Stimulated activated CD4-positive, alpha-beta T cell treated with anti-CD3 and anti-CD28 coated beads, Interleukin-15, amount 100 ng/mL, for 1 hour (primary cell): ENCODE data around the gene OLFML1.
"Not testable (repeated sequence)": the region's sequence is repeated elsewhere in the genome, so short reads cannot be mapped to it uniquely, and the experiment has no call there.

Source experiments
- DNase-seq, 2 donors: peaks; one replicate each; pipeline ENCODE4 v3.0.0-alpha.2; 2020; ENCODE audit warnings: low read depth in 1 of 2, low spot score in 1 of 2

Gene OLFML1

GRCh38 chr11:7511401-7511800 lies 26.1 kb downstream of the OLFML1 start:
- no peak for DNase-seq

DNA sequence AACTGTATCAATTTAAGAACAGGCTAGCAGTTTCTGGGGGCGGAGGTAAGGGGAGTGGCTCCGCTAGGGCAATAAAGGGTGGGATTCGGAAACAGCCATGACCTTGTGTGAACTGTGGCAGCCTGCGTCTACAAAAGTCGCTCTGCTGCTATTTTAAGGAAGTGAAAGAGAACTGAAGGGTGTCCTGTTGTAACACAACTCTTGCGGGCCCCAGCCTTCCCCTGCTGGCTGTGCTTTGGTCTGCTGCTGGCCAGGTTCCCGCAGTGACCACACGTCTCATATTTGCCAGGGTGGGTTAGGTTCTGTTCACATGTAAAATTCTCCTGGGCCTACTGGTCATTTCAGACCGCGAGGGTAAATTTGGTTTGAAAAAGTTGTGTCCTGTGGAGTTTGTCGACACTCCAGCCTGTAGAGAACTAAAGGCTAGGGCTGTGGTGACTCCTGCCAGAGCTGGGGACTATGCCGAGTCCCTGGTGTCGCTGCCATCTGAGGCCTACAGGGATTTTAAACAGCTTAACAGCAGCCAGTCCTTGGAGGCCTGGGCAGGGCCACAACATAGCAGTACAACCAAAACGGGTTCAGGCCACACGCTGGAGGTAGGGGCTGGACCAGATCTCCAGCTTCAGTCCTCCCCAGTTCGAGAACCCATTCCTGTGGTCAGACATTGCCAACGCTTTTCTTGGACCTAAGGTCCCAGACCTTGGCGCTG lies 27.4 kb downstream of the OLFML1 start:
- no peak for DNase-seq

DNA sequence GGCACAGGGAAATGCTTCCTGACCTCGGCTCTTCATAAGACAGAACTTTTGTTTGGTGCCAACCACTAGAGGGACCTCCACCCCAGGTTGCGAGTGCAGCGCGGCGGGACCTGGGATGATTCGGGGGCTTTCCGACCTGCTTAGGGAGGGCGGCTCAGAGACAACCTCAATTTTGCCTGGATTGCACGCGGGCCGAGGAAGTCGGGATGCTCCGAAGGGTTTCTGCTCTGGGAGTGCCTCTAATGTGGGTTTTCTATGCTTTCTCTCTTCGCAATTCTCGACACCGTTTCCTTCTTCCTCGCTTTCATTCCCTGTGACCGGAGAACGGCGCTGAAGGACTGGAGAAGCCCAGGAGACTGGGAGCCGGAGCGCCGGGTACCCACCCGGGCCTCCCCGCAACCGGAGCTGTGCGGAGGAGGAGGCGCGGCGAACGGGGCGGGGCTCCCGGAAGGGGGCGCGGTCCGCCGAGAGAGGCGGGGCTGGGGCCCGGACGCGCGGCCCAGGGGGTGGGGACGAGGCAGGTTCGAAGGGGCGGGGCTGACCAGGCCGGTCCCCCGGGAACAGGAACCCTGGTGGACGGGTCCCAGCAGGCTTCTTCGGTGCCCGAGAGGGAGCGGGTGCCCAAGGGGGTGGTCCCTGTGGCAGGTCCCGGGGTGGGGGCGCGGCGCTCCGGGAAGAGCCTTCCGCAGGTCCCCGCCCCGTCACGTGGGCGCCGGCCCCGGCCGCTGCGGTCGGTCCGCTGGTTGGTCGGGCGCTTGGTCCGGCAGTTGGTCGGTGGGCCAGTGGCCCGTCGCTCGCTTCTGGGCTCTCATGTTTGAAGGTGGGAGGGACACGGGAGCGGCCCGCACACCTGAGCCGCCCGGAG lies 28.2 kb downstream of the OLFML1 start, which contains the start of gene PPFIBP2:
Gene PPFIBP2 (plus strand): TSS at position 766 of the 865 bp plus-strand sequence. CDS start 35,477 bp downstream, outside the sequence.
- DNase-seq = peak; percentile 71 to 83

- no peak for DNase-seq
These were observed 28.8 kb downstream of the OLFML1 start for GRCh38 chr11:7514099-7514591.

GRCh38 chr11:7515447-7515886 lies 30.2 kb downstream of the OLFML1 start:
- DNase-seq = no peak

GRCh38 chr11:7516475-7516874 lies 31.2 kb downstream of the OLFML1 start:
- no peak for DNase-seq

- DNase-seq = not testable (repeated sequence)
These were observed 32.4 kb downstream of the OLFML1 start for GRCh38 chr11:7517743-7518142.

- DNase-seq = no peak
These were observed 33.7 kb downstream of the OLFML1 start for GRCh38 chr11:7518811-7519562.

- DNase-seq = no peak
These were observed 35.0 kb downstream of the OLFML1 start for GRCh38 chr11:7520011-7520942.

DNA sequence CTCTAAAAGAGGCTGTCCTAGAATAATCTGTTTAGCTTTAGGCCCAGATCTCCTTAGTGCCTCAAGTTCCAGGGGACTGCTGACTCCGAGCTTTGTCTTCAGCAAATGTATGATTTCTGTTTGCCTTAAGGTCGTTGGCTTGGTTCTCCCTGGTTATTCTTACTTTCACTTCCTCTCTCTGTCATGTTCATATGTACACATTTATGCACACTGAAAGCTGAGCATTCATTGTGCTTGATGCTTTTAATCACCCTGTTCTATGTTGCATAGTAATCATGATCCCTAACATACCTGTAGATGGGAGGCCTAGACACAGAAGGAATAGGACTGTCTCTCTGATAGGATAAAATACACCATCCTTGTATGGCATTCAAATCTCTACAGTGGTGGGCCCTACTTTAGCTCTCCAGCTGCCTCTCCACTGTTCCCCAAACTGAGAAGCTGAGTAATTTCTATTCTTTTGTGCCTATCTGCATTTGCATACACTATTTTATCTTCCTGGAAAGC lies 35.7 kb downstream of the OLFML1 start:
- no peak for DNase-seq

- DNase-seq = no peak
These were observed 36.8 kb downstream of the OLFML1 start for GRCh38 chr11:7522121-7522520.

DNA sequence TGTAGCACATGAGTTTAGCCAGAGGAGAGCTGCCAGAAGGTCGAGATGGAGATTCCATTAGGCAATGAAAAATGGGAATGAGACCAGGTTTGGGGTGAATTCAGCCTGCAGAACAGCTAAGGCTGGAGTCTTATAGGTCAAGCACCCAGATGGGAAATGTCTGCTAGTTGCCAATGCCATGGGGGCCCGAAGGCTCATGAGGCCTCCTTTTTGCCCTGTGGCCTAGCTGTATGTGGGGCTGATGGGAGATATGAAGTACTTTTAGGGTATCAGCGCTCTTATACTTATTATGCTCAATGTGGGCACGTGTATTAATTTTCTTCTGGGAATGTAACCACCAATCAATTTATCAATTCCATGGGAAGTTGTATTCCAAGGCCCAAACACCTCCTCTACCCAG lies 37.2 kb downstream of the OLFML1 start:
- no peak for DNase-seq

DNA sequence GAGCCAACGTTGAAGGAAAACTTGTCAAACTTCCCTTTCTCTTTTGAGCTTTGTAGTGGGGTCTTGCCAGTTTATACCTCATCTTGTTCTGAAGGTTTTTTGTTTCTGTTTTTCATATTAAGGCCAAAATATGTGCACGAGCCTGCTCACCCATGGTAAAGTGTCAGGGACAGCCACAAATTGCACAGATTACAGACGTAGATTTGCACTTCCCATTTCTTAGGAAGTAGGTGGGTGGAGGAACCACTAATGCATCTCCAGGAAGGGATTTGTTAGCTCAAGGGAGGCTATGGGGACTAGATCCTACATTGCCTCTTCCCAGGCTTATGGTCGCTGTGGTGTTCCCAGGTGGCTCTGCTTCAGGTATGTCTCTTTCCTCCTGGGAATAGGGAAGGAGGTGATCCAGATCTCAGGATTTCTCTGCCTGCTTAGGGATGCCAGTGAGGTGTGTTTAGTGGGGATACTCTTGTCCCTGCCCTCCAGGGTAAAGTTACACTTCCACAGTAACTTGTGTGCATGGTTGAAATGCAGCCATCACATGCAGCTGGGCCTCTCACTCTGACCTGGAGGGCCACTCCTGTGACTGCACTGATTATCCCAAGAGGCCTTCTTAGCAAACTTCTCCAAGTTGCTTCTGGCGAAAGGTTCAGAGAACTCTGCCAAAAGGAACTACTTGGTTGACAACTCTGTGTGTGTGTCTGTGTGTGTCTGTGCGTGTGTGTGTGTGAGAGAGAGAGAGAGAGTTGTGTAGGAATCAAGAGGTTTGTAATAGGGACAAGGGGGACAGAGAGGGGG lies 38.3 kb downstream of the OLFML1 start:
- DNase-seq = no peak

- no peak for DNase-seq
These were observed 39.3 kb downstream of the OLFML1 start for GRCh38 chr11:7524462-7525235.

DNA sequence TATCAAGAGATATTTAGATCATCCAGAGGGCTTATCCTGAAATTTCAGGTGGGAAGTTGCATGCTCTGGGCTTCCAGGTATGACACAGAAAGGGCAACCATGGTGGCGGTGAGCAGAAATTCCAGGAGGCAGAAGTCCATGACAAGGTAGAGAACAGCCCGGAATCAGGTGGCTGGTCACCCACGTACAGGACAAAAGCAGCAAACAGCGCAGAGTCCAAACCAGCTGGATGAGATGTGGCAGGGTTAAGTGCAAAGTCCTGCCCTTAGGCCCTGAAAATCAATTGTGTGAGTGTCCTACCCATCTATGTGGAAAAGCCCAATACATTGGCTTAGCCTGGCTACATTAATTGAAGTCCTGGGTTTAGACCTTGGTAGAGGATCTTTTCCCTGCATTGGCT lies 40.1 kb downstream of the OLFML1 start:
- no peak for DNase-seq

- DNase-seq = no peak
These were observed 41.7 kb downstream of the OLFML1 start for GRCh38 chr11:7527029-7527428.

DNA sequence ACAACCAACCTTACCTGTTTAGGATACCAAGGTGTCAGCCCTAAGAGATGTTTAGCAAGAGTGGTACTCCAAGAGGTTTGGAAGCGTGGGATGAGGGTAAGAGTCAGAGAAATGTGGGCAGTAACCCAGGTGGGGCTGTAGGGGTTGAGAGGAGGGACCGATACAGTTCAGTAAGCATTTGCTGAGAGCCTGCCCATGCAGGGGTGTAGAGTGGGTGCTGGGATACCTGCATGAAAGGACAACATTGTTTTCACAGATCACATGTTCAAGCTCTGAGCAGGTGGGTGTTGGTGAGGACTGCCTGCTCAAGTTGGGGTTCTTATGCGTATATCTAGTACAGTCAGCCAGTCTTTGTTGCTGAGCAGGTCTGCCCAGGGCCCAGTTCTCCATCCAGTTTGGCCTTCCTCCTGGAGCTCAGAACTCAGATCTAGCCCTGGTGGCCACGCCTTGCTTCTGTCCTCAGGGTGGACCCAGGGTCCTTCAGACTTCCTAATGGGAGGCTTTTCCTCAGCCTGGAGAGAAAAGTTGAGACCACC lies 43.3 kb downstream of the OLFML1 start:
- no peak for DNase-seq

GRCh38 chr11:7530013-7530640 lies 44.8 kb downstream of the OLFML1 start:
- no peak for DNase-seq
